ENCODE data around the gene CPA2.
"Not testable (repeated sequence)": the region's sequence is repeated elsewhere in the genome, so short reads cannot be mapped to it uniquely, and the experiment has no call there.

Gene CPA2

DNA sequence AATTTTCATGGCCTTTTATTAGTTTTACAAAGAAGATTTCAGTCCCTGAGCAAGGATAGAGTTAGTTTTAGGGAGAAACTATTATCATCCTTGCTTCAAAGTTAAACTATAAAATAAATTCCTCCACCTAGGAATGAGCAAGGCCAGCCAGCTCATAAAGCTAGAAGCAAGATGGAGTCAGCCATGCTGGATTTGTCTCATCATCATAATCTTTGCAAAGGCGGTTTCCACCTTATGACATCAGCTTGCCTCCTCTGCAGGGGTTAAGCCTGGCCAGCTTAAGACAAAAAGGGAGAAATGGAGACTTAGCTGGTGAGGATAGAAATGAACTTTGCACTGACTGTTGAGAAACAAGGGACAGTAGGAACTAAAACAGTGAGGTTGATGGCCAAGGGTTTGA is 40.3 kb upstream of the CPA2 start:
- no peak for TF ChIP-seq YY1 (IDR thresholded peaks at IDR 0.05; ENCODE audit: insufficient read depth, insufficient read length)
- TF ChIP-seq SUZ12 (IDR thresholded peaks at IDR 0.05; ENCODE audit: extremely low read depth, insufficient read depth, insufficient read length) = no peak
- TF ChIP-seq ZNF274 (IDR thresholded peaks at IDR 0.05; ENCODE audit: low read depth, low read length) = no peak
- Histone ChIP-seq H3K4me1 (ENCODE audit: insufficient read depth, insufficient read length) (no peaks in the 10 kb centered on the region), H3K9me3 (ENCODE audit: insufficient read depth, low read length) (no peaks in the 10 kb centered on the region), H3K9ac (ENCODE audit: insufficient read length, low read depth) (no peak overlapping the region), H3K36me3 (ENCODE audit: insufficient read depth, insufficient read length, low read length) (no peaks in the 10 kb centered on the region), H3K4me3 (ENCODE audit: insufficient read length, low read depth) (no peak overlapping the region), H3K27me3 (ENCODE audit: insufficient read depth, insufficient read length) (no peaks in the 10 kb centered on the region)
- no peak for DNase-seq (ENCODE audit: low read depth, low spot score)

DNA sequence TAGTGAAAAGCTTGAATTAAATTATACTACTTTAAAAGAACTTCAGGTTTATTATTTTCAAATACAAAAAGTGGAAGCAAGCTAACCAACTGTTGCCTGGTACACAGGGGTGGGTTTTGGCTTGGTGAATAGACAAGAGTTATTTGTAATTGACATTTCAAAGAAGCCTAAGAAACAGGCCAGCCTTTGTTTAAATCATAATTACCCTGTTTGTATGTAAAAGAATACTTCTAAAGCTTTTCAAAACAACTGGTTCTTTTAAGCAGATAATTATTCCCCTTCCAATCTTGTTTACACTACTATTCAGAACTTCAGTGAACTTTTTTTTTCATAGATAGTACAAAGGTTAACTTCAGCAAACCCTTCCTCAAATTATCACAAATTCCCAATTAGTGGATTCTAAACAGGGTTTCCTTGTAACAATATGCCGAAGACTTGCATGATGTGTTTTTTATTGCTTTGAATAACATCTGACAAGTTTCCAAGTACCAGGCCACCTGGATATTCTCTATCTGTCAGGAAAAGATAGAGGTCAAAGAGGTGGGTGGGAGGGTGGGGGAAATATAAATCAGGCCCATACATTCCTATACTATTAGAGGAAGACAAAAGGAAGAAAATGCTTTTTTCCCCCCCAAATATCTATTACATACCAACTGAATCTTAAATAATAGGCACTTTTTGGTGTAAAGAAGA is 38.6 kb upstream of the CPA2 start:
- no peaks in the 10 kb centered on the region for H3K27me3 ChIP-seq (ENCODE audit: insufficient read depth, insufficient read length)
- no peak overlapping the region for H3K4me3 ChIP-seq (ENCODE audit: insufficient read length, low read depth)
- no peaks in the 10 kb centered on the region for H3K9me3 ChIP-seq (ENCODE audit: insufficient read depth, low read length)
- no peaks in the 10 kb centered on the region for H3K36me3 ChIP-seq (ENCODE audit: insufficient read depth, insufficient read length, low read length)
- H3K9ac ChIP-seq (ENCODE audit: insufficient read length, low read depth) = no peak overlapping the region
- TF ChIP-seq YY1 (IDR thresholded peaks at IDR 0.05; ENCODE audit: insufficient read depth, insufficient read length) (no peak), ZNF274 (IDR thresholded peaks at IDR 0.05; ENCODE audit: low read depth, low read length) (no peak), SUZ12 (IDR thresholded peaks at IDR 0.05; ENCODE audit: extremely low read depth, insufficient read depth, insufficient read length) (no peak)
- no peaks in the 10 kb centered on the region for H3K4me1 ChIP-seq (ENCODE audit: insufficient read depth, insufficient read length)
- no peak for DNase-seq (ENCODE audit: low read depth, low spot score)

- no peak for DNase-seq (ENCODE audit: low read depth, low spot score)
- H3K9ac ChIP-seq (ENCODE audit: insufficient read length, low read depth) = no peak overlapping the region
- no peaks in the 10 kb centered on the region for H3K27me3 ChIP-seq (ENCODE audit: insufficient read depth, insufficient read length)
- no peak for TF ChIP-seq ZNF274 (IDR thresholded peaks at IDR 0.05; ENCODE audit: low read depth, low read length)
- TF ChIP-seq SUZ12 (IDR thresholded peaks at IDR 0.05; ENCODE audit: extremely low read depth, insufficient read depth, insufficient read length) = no peak
- TF ChIP-seq YY1 (IDR thresholded peaks at IDR 0.05; ENCODE audit: insufficient read depth, insufficient read length) = no peak
- H3K4me1 ChIP-seq (ENCODE audit: insufficient read depth, insufficient read length) = no peaks in the 10 kb centered on the region
- H3K4me3 ChIP-seq (ENCODE audit: insufficient read length, low read depth) = no peak overlapping the region
- H3K36me3 ChIP-seq (ENCODE audit: insufficient read depth, insufficient read length, low read length) = no peaks in the 10 kb centered on the region
- no peaks in the 10 kb centered on the region for H3K9me3 ChIP-seq (ENCODE audit: insufficient read depth, low read length)
Observed at GRCh38 chr7:130228840-130229502, 37.7 kb upstream of the CPA2 start.

GRCh38 chr7:130229981-130230380 is 36.7 kb upstream of the CPA2 start:
- not testable (repeated sequence) for H3K4me3 ChIP-seq (ENCODE audit: insufficient read length, low read depth)

DNA sequence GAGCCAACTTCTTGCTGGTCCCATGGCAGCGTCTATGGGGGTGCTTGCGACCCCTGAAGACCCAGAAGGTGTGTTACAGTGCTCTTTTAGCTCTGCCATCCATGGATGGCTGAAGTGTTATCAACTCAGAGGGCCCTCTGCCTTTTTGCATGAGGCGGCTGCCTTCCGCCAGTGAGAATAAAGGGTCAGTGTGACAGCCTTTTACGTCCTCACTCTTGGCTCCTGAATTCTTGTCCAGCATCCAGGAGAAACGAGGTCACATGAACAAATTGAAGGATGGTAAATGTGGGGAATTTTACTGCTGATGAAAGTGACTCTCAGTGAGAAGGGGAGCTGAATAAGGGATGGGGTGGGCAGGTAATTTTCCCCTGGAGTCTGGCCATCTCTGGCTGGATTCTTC is 34.9 kb upstream of the CPA2 start:
- no peak for DNase-seq (ENCODE audit: low read depth, low spot score)
- Histone ChIP-seq H3K9ac (ENCODE audit: insufficient read length, low read depth) (no peak overlapping the region), H3K9me3 (ENCODE audit: insufficient read depth, low read length) (no peaks in the 10 kb centered on the region), H3K4me1 (ENCODE audit: insufficient read depth, insufficient read length) (no peaks in the 10 kb centered on the region), H3K36me3 (ENCODE audit: insufficient read depth, insufficient read length, low read length) (no peaks in the 10 kb centered on the region), H3K4me3 (ENCODE audit: insufficient read length, low read depth) (no peak overlapping the region), H3K27me3 (ENCODE audit: insufficient read depth, insufficient read length) (no peaks in the 10 kb centered on the region)
- TF ChIP-seq SUZ12 (IDR thresholded peaks at IDR 0.05; ENCODE audit: extremely low read depth, insufficient read depth, insufficient read length) (no peak), YY1 (IDR thresholded peaks at IDR 0.05; ENCODE audit: insufficient read depth, insufficient read length) (no peak), ZNF274 (IDR thresholded peaks at IDR 0.05; ENCODE audit: low read depth, low read length) (no peak)

More at GRCh38 chr7:130229981-130230380, 36.7 kb upstream of the CPA2 start:
- not testable (repeated sequence) for H3K27me3 ChIP-seq (ENCODE audit: insufficient read depth, insufficient read length); H3K9ac ChIP-seq (ENCODE audit: insufficient read length, low read depth); H3K9me3 ChIP-seq (ENCODE audit: insufficient read depth, low read length); H3K4me1 ChIP-seq (ENCODE audit: insufficient read depth, insufficient read length); H3K36me3 ChIP-seq (ENCODE audit: insufficient read depth, insufficient read length, low read length); DNase-seq (ENCODE audit: low read depth, low spot score)

DNA sequence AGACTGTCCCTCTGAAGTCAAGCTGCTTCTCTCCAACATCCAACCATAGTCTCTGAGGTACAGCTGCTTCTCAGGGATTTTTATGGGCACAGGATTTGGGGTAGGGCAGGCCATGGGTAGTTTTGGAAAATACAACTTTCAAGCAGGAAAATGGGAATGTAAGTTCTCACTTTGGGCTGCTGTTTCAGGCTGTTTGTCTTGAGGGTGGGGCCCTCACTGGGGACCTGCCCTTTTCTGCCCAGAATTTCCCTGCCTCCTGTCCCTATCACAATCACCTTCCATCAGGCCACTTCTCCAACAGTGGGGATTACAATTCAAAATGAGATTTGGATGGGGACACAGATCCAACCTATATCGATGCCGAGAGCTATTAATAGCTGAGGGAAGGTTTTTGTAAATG is 34.5 kb upstream of the CPA2 start:
- Histone ChIP-seq H3K36me3 (ENCODE audit: insufficient read depth, insufficient read length, low read length) (no peaks in the 10 kb centered on the region), H3K4me3 (ENCODE audit: insufficient read length, low read depth) (no peak overlapping the region), H3K4me1 (ENCODE audit: insufficient read depth, insufficient read length) (no peaks in the 10 kb centered on the region), H3K9ac (ENCODE audit: insufficient read length, low read depth) (no peak overlapping the region), H3K27me3 (ENCODE audit: insufficient read depth, insufficient read length) (no peaks in the 10 kb centered on the region), H3K9me3 (ENCODE audit: insufficient read depth, low read length) (no peaks in the 10 kb centered on the region)
- DNase-seq (ENCODE audit: low read depth, low spot score) = no peak
- TF ChIP-seq ZNF274 (IDR thresholded peaks at IDR 0.05; ENCODE audit: low read depth, low read length) = no peak
- TF ChIP-seq SUZ12 (IDR thresholded peaks at IDR 0.05; ENCODE audit: extremely low read depth, insufficient read depth, insufficient read length) = no peak
- TF ChIP-seq YY1 (IDR thresholded peaks at IDR 0.05; ENCODE audit: insufficient read depth, insufficient read length) = no peak

DNA sequence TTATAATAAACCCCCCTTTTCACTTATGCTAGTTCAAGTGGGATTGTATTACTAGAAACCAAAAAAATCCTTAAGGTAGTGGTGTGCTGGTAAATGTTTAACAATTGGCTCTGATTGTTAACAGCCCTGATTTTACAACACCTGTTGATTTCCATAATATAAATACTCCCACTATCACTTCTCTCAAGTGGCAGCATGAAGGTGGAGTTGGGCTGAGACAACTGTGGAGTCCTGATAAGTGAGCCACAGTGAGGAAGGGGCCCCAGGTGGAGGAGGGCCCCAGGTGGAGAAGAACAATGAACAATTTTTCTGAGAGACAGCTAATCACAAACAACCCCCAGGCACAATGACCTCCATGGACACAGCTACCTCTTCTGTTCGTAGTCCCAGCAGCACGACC is 32.6 kb upstream of the CPA2 start:
- H3K36me3 ChIP-seq (ENCODE audit: insufficient read depth, insufficient read length, low read length) = no peaks in the 10 kb centered on the region
- no peaks in the 10 kb centered on the region for H3K4me1 ChIP-seq (ENCODE audit: insufficient read depth, insufficient read length)
- DNase-seq (ENCODE audit: low read depth, low spot score) = no peak
- no peak for TF ChIP-seq ZNF274 (IDR thresholded peaks at IDR 0.05; ENCODE audit: low read depth, low read length)
- H3K27me3 ChIP-seq (ENCODE audit: insufficient read depth, insufficient read length) = no peaks in the 10 kb centered on the region
- no peak overlapping the region for H3K4me3 ChIP-seq (ENCODE audit: insufficient read length, low read depth)
- H3K9ac ChIP-seq (ENCODE audit: insufficient read length, low read depth) = no peak overlapping the region
- no peaks in the 10 kb centered on the region for H3K9me3 ChIP-seq (ENCODE audit: insufficient read depth, low read length)

DNA sequence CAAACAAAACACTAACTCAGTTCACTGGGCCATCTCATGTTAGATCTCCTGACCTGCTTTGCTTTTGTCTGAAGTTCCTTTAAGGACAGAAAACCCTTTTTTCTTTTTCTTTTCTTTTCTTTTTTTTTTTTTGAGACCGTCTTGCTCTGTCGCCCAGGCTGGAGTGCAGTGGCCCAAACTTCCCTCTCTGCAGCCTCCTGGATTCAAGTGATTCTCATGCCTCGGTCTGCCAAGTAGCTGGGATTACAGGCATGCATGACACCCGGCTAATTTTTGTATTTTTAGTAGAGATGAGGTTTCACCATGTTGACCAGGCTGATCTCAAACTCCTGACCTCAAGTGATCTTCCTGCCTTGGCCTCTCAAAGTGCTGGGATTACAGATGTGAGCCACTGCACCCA is 30.3 kb upstream of the CPA2 start:
- H3K9me3 ChIP-seq (ENCODE audit: insufficient read depth, low read length); H3K4me3 ChIP-seq (ENCODE audit: insufficient read length, low read depth); H3K4me1 ChIP-seq (ENCODE audit: insufficient read depth, insufficient read length); H3K36me3 ChIP-seq (ENCODE audit: insufficient read depth, insufficient read length, low read length); H3K9ac ChIP-seq (ENCODE audit: insufficient read length, low read depth); DNase-seq (ENCODE audit: low read depth, low spot score); H3K27me3 ChIP-seq (ENCODE audit: insufficient read depth, insufficient read length): not testable (repeated sequence)
